MM.1S (cell line): Measurements from ENCODE around the gene ST6GALNAC4.

ENCODE experiments used
- EZH2 ChIP-seq: fragments of 300-600 bp; sonication (generic); optimal IDR thresholded peaks from 2 replicates; pipeline ENCODE3; 2017; ENCODE audit warnings: low read depth, mild to moderate bottlenecking, antibody characterized with exemption, low read length, mixed read lengths
- EZH2phosphoT487 ChIP-seq: fragments of 300-600 bp; sonication (generic); IDR thresholded peaks from 2 replicates; pipeline ENCODE4 v1.6.1; 2018; ENCODE audit warnings: antibody characterized with exemption, low read length
- TF ChIP-seq, protein P1 (sequence below): fragments of 300-600 bp; sonication (generic); IDR thresholded peaks from 2 replicates; pipeline ENCODE4 v1.5.1; 2016; ENCODE audit warnings: antibody characterized with exemption, low read length, mixed read lengths

GRCh38 chr9:127893392-127893791, 23.4 kb downstream of the ST6GALNAC4 start:
- TF ChIP-seq, protein P1, sequence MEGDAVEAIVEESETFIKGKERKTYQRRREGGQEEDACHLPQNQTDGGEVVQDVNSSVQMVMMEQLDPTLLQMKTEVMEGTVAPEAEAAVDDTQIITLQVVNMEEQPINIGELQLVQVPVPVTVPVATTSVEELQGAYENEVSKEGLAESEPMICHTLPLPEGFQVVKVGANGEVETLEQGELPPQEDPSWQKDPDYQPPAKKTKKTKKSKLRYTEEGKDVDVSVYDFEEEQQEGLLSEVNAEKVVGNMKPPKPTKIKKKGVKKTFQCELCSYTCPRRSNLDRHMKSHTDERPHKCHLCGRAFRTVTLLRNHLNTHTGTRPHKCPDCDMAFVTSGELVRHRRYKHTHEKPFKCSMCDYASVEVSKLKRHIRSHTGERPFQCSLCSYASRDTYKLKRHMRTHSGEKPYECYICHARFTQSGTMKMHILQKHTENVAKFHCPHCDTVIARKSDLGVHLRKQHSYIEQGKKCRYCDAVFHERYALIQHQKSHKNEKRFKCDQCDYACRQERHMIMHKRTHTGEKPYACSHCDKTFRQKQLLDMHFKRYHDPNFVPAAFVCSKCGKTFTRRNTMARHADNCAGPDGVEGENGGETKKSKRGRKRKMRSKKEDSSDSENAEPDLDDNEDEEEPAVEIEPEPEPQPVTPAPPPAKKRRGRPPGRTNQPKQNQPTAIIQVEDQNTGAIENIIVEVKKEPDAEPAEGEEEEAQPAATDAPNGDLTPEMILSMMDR, result no peak
- TF ChIP-seq EZH2 (no peak), EZH2phosphoT487 (no peak)
